H9 (cell line): Measurements from ENCODE around the gene TMEM163. TPM values are rescaled to one million over a fixed set of nuclear protein-coding genes. Genes with fewer than 3 reads are reported as not detected.
A peak's percentile ranks its signal among the peaks of the same experiment; 100 is the strongest.

ENCODE experiments used
- DNase-seq: peaks from one replicate; pipeline ENCODE4 v3.0.0-alpha.2; 2017
- H2AFZ ChIP-seq: one replicate; pipeline ENCODE4 v1.6.1; 2013; ENCODE audit warnings: mild to moderate bottlenecking, low read length, control low read depth, moderate library complexity
- H2AK5ac ChIP-seq: 2 replicates; pipeline ENCODE4 v1.6.1; 2013; ENCODE audit warnings: low read length, control low read depth, mixed read lengths; ENCODE audit not compliant: insufficient read length
- H2BK120ac ChIP-seq: one replicate; pipeline ENCODE4 v1.6.1; 2013; ENCODE audit warnings: low read depth, mild to moderate bottlenecking, low read length, control low read depth, inconsistent platforms; ENCODE audit not compliant: poor library complexity, severe bottlenecking
- H2BK12ac ChIP-seq: 2 replicates; pipeline ENCODE4 v1.6.1; 2013; ENCODE audit warnings: low read length, control low read depth, mixed read lengths, low read depth; ENCODE audit not compliant: insufficient read length
- H2BK15ac ChIP-seq: 2 replicates; pipeline ENCODE4 v1.6.1; 2013; ENCODE audit warnings: low read depth, low read length, control low read depth
- H2BK20ac ChIP-seq: one replicate; pipeline ENCODE4 v1.6.1; 2013; ENCODE audit warnings: low read depth, mild to moderate bottlenecking, low read length, control low read depth, inconsistent platforms; ENCODE audit not compliant: poor library complexity, severe bottlenecking
- H2BK5ac ChIP-seq: 2 replicates; pipeline ENCODE4 v1.6.1; 2013; ENCODE audit warnings: low read length, control low read depth, mixed read lengths; ENCODE audit not compliant: insufficient read length
- H3K14ac ChIP-seq: 2 replicates; pipeline ENCODE4 v1.6.1; 2013; ENCODE audit warnings: low read length, control low read depth; ENCODE audit not compliant: insufficient read depth
- H3K18ac ChIP-seq: 2 replicates; pipeline ENCODE4 v1.6.1; 2013; ENCODE audit warnings: low read depth, mild to moderate bottlenecking, mixed read lengths, low read length, control low read depth; ENCODE audit not compliant: insufficient read length
- H3K23ac ChIP-seq: 2 replicates; pipeline ENCODE4 v1.6.1; 2013; ENCODE audit warnings: low read length, control low read depth, mixed read lengths, low read depth; ENCODE audit not compliant: insufficient read length
- H3K23me2 ChIP-seq: 2 replicates; pipeline ENCODE4 v1.6.1; 2013; ENCODE audit warnings: low read depth, mild to moderate bottlenecking, mixed read lengths, low read length, control low read depth; ENCODE audit not compliant: insufficient read length, poor library complexity, severe bottlenecking
- H3K27ac ChIP-seq: 2 replicates; pipeline ENCODE4 v1.5.1; 2013; ENCODE audit warnings: low read length, control low read depth, mixed read lengths, low read depth; ENCODE audit not compliant: insufficient read length
- H3K27me3 ChIP-seq: 2 replicates; pipeline ENCODE4 v1.6.1; 2013; ENCODE audit warnings: low read length, control low read depth, inconsistent platforms; ENCODE audit not compliant: insufficient read depth
- H3K4ac ChIP-seq: 2 replicates; pipeline ENCODE4 v1.6.1; 2013; ENCODE audit warnings: low read depth, mild to moderate bottlenecking, control low read depth, inconsistent platforms, low read length, moderate library complexity
- H3K4me1 ChIP-seq: 2 replicates; pipeline ENCODE4 v1.6.1; 2013; ENCODE audit warnings: low read length, control low read depth, inconsistent platforms; ENCODE audit not compliant: insufficient read depth
- H3K4me2 ChIP-seq: 2 replicates; pipeline ENCODE4 v1.6.1; 2013; ENCODE audit warnings: low read length, control low read depth, mixed read lengths; ENCODE audit not compliant: insufficient read length, insufficient read depth
- H3K56ac ChIP-seq: 2 replicates; pipeline ENCODE4 v1.6.1; 2013; ENCODE audit warnings: low read depth, mild to moderate bottlenecking, mixed read lengths, low read length, control low read depth; ENCODE audit not compliant: insufficient read length
- H3K79me1 ChIP-seq: 2 replicates; pipeline ENCODE4 v1.6.1; 2013; ENCODE audit warnings: low read depth, mild to moderate bottlenecking, moderate library complexity, low read length, control low read depth, inconsistent platforms; ENCODE audit not compliant: insufficient read depth, poor library complexity, severe bottlenecking
- H3K79me2 ChIP-seq: 2 replicates; pipeline ENCODE4 v1.6.1; 2013; ENCODE audit warnings: low read length, control low read depth, inconsistent platforms; ENCODE audit not compliant: insufficient read depth
- H3K9ac ChIP-seq: 2 replicates; pipeline ENCODE4 v1.6.1; 2013; ENCODE audit warnings: low read length, control low read depth, mixed read lengths; ENCODE audit not compliant: insufficient read length; ENCODE audit errors: extremely low read depth
- H3K9me3 ChIP-seq: one replicate; pipeline ENCODE4 v1.6.1; 2013; ENCODE audit warnings: low read depth, low read length, inconsistent platforms; ENCODE audit not compliant: control insufficient read depth
- H3T11ph ChIP-seq: one replicate; pipeline ENCODE4 v1.6.1; 2013; ENCODE audit warnings: mild to moderate bottlenecking, low read length, control low read depth, inconsistent platforms
- H4K20me1 ChIP-seq: one replicate; pipeline ENCODE4 v1.6.1; 2013; ENCODE audit not compliant: control insufficient read depth, insufficient read length, insufficient read depth
- H4K5ac ChIP-seq: 2 replicates; pipeline ENCODE4 v1.6.1; 2013; ENCODE audit warnings: low read depth, mild to moderate bottlenecking, mixed read lengths, low read length, control low read depth; ENCODE audit not compliant: insufficient read length
- H4K8ac ChIP-seq: replicated peaks from 2 replicates; pipeline ENCODE4 v1.6.1; 2013; ENCODE audit warnings: low read length, control low read depth, mixed read lengths, low read depth; ENCODE audit not compliant: insufficient read length
- H4K91ac ChIP-seq: 2 replicates; pipeline ENCODE4 v1.6.1; 2013; ENCODE audit warnings: low read depth, mild to moderate bottlenecking, moderate library complexity, mixed read lengths, low read length, control low read depth; ENCODE audit not compliant: insufficient read length
- H3K27ac Mint-ChIP-seq, 3 experiments: 2 replicates in 2 of 3; 3 replicates in 1 of 3; pipeline ENCODE4 v1.8.0; 2020 to 2021; ENCODE audit warnings: mixed read lengths in 3 of 3, mild to moderate bottlenecking in 1 of 3, moderate library complexity in 1 of 3
- H3K27me3 Mint-ChIP-seq: 2 replicates; pipeline ENCODE4 v1.8.0; 2021; ENCODE audit warnings: low read depth, mild to moderate bottlenecking, moderate library complexity, mixed read lengths
- H3K36me3 Mint-ChIP-seq, 3 experiments: 2 replicates in 2 of 3; 3 replicates in 1 of 3; pipeline ENCODE4 v1.8.0; 2020 to 2021; ENCODE audit warnings: low read depth in 3 of 3, mixed read lengths in 3 of 3; ENCODE audit not compliant: insufficient read depth in 1 of 3
- H3K4me1 Mint-ChIP-seq, 2 experiments: 2 replicates each; pipeline ENCODE4 v1.8.0; 2020; ENCODE audit warnings: mixed read lengths in 2 of 2
- H3K4me3 Mint-ChIP-seq, 2 experiments: 2 replicates in 1 of 2; 3 replicates in 1 of 2; pipeline ENCODE4 v1.8.0; 2020 to 2021; ENCODE audit warnings: mild to moderate bottlenecking in 2 of 2, mixed read lengths in 2 of 2, moderate library complexity in 1 of 2
- H3K9me3 Mint-ChIP-seq, 2 experiments: 2 replicates in 1 of 2; 3 replicates in 1 of 2; pipeline ENCODE4 v1.8.0; 2020; ENCODE audit warnings: mild to moderate bottlenecking in 2 of 2, mixed read lengths in 2 of 2, moderate library complexity in 1 of 2
- WGBS: extraction: QIAGEN DNeasy Blood & Tissue Kit; methylation state at CpG from one replicate; pipeline ENCODE4 v1.1.7; 2013; ENCODE audit warnings: missing lambda C conversion rate, low lambda C conversion rate, mixed read lengths; ENCODE audit not compliant: insufficient read length; ENCODE audit errors: extremely low coverage; 5-methylcytosine and 5-hydroxymethylcytosine counted together
- total RNA-seq: library from RNA; stranded (reverse); gene quantifications from 2 replicates; pipeline ENCODE4 v1.2.1, GENCODE V29; 2021
- TF ChIP-seq, protein P1 (sequence below): fragments of 200-600 bp; sonication (generic); conservative IDR thresholded peaks from 3 replicates; pipeline ENCODE4 v1.8.0; 2021; ENCODE audit warnings: antibody characterized with exemption, mild to moderate bottlenecking

TMEM163 gene
- total RNA-seq, 1 experiment from 2014 or later, result 0.39 TPM

DNA sequence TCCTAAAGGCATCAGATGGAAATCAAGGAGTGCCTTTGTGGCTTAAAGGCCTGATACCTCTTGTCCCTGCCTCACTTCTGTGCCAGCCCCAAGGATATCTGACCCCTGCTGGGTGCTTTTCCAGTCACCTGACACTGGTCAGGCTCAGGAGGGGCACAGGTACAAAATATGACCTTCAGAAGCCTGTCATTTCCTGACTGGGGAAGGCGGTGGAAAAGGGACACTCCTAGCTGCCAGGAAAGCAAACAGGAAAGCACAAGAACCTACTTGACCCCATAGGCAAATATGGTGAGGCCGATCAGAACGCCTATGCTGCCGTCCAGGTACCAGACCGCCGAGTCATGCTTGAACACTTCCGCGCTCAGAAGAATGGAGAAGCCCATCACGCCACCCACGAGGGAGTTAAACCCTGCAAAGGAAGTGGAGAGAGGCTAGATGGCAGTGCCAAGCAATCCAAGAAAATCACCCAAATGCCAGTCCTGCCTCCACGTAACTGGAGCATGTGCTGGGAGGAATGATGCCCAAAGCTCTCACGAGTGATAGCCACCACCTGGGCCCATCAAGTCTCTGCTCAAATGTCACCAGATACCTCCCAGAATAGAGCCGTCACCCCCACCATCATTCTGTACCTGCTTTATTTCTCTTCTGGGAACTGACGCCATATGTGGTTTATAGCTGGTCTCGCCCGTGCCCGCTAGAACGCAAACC, 260.9 kb downstream of the TMEM163 start:
- Histone ChIP-seq H2BK5ac (no peak overlapping the region), H3K56ac (no peak overlapping the region), H3K9me3 (no peaks in the 10 kb centered on the region), H3K4me2 (no peak overlapping the region), H2AK5ac (no peak overlapping the region), H3K79me2 (no peaks in the 10 kb centered on the region), H3K4ac (no peak overlapping the region), H3K9ac (no peak overlapping the region), H3K14ac (no peak overlapping the region), H2BK15ac (no peak overlapping the region), H3K23ac (no peak overlapping the region), H3K23me2 (no peaks in the 10 kb centered on the region), H2BK120ac (no peak overlapping the region), H2AFZ (no peak overlapping the region), H4K8ac (no peak overlapping the region), H3K18ac (no peak overlapping the region), H4K5ac (no peak overlapping the region), H3K27me3 (no peaks in the 10 kb centered on the region), H3K4me1 (no peaks in the 10 kb centered on the region), H3T11ph (no peak overlapping the region), H4K91ac (no peak overlapping the region), H3K27ac (no peak overlapping the region), H2BK20ac (no peak overlapping the region), H2BK12ac (no peak overlapping the region), H3K79me1 (no peaks in the 10 kb centered on the region), H4K20me1 (no peaks in the 10 kb centered on the region)
- H3K36me3 Mint-ChIP-seq, result no peaks in the 10 kb centered on the region
- H3K9me3 Mint-ChIP-seq, result no peaks in the 10 kb centered on the region
- H3K27me3 Mint-ChIP-seq, result peaks cover 4% of the 10 kb centered on the region
- H3K27ac Mint-ChIP-seq, result peak overlapping the region in 2 of 3 experiments; percentile 59 to 70; a peak in 2 of 7 replicates
- TF ChIP-seq, protein P1, sequence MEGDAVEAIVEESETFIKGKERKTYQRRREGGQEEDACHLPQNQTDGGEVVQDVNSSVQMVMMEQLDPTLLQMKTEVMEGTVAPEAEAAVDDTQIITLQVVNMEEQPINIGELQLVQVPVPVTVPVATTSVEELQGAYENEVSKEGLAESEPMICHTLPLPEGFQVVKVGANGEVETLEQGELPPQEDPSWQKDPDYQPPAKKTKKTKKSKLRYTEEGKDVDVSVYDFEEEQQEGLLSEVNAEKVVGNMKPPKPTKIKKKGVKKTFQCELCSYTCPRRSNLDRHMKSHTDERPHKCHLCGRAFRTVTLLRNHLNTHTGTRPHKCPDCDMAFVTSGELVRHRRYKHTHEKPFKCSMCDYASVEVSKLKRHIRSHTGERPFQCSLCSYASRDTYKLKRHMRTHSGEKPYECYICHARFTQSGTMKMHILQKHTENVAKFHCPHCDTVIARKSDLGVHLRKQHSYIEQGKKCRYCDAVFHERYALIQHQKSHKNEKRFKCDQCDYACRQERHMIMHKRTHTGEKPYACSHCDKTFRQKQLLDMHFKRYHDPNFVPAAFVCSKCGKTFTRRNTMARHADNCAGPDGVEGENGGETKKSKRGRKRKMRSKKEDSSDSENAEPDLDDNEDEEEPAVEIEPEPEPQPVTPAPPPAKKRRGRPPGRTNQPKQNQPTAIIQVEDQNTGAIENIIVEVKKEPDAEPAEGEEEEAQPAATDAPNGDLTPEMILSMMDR, result no peak
- no peak overlapping the region for H3K4me3 Mint-ChIP-seq
- WGBS, result no CpG with 5 or more reads among the region's 18 CpGs
- peaks cover 2 to 6% of the 10 kb centered on the region in 2 experiments; a peak in 3 of 4 replicates for H3K4me1 Mint-ChIP-seq
- no peak for DNase-seq
